Activated effector memory CD4-positive, alpha-beta T cell treated with Interleukin-2 at 50 U/mL for 16 hours (primary cell): ENCODE results near the gene CGB5.
"Not testable (repeated sequence)": the region's sequence is repeated elsewhere in the genome, so short reads cannot be mapped to it uniquely, and the experiment has no call there.

Source experiments
- DNase-seq: peaks from one replicate; pipeline ENCODE4 v3.0.0-alpha.2; 2020

The CGB5 gene

DNA sequence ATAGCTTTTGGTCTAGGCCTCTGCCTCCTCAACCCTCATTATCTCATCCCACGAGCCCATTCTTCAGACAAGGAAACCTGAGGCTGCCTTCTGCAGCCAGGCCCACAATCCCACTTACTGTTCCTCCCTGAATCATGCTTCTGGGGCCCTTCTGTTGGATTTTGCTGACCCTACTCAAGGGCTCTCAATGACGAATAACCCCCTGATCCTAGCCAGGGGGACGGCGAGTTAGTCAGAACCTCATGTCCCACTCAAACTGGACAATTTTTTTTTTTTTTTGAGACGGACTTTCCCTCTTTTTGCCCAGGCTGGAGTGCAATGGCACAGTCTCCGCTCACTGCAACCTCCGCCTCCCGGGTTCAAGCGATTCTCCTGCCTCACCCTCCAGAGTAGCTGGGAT is 21.5 kb upstream of the CGB5 start:
- DNase-seq, result no peak

- DNase-seq, result not testable (repeated sequence)
Observed at GRCh38 chr19:49024233-49024632, 19.4 kb upstream of the CGB5 start, which contains the start of gene CGB3. Gene CGB3 (minus strand): TSS chr19:49024333. CDS start chr19:49023971, 362 bp downstream.

DNA sequence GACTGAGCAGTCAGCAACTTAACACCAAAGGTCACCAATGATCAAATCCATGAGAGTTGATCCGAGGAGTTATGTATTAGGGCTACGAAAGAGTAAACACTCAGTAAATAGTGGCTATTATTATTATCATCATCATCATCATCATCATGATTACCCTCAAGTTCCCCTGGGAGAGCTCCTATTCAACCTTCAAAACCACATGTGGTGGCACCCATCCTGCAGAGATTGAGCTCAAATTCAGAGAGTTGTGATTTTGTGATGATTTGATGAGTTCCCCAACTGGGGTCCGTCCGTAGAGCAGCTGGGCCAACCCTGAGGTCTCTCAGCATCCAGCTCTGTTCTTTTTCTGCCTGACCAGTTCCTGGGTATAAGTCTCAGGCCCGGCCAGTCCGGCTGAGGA is 18.6 kb upstream of the CGB5 start:
- not testable (repeated sequence) for DNase-seq

DNA sequence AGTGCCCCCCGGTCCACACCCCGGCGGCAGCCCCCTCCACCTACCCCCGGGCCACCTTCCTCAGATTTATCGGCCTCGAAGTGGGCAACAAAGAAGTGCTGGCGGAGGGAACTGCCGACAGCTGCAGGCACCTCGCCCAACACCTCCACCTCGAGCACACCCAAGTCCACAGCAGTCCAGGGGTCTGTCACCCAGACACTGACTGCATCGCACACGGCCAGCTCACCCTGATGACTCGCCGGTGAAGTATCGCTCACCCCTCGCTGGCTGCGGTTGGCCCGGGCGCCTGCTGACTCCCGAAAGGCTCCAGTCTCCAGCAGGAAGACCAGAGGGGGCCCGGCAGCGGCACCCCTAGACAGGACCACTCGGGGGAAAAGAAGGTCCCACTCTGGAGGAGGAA is 18.0 kb upstream of the CGB5 start:
- not testable (repeated sequence) for DNase-seq

- not testable (repeated sequence) for DNase-seq
Observed at GRCh38 chr19:49028686-49029085, 15.0 kb upstream of the CGB5 start.

GRCh38 chr19:49029749-49030148 is 13.9 kb upstream of the CGB5 start:
- not testable (repeated sequence) for DNase-seq

DNA sequence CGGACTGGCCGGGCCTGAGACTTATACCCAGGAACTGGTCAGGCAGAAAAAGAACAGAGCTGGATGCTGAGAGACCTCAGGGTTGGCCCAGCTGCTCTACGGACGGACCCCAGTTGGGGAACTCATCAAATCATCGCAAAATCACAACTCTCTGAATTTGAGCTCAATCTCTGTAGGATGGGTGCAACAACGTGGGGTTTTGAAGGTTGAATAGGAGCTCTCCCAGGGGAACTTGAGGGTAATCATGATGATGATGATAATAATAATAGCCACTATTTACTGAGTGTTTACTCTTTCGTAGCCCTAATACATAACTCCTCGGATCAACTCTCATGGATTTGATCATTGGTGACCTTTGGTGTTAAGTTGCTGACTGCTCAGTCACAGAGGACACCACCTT is 13.3 kb upstream of the CGB5 start:
- not testable (repeated sequence) for DNase-seq

DNA sequence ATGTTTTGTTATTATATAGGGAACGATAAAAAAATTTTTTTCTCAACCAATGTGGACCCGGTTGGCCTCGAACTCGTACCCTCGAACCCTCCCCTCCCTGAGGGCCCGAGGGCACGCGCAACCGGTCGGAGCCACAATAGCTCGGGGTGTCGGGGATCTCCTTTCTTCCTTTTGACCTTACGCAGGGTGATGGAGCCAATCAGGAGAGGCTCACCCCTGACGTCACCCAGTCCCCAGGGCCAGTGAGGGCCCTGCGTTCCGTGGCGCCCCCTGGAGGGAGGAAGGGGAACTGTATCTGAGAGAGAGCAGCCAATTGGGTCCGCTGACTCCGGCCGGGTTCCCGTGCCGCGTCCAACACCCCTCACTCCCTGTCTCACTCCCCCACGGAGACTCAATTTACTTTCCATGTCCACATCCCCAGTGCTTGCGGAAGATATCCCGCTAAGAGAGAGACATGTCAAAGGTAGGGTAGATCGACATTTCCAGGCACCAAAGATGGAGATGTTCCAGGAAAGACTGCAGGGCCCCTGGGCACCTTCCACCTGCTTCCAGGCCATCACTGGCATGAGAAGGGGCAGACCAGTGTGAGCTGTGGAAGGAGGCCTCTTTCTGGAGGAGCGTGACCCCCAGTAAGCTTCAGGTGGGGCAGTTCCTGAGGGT is 11.9 kb upstream of the CGB5 start, which contains the start of gene CGB2:
Gene CGB2, plus strand, starts transcription at position 249 of the 660 bp plus-strand sequence. Its CDS starts 206 bp downstream, at position 455.
- not testable (repeated sequence) for DNase-seq

DNA sequence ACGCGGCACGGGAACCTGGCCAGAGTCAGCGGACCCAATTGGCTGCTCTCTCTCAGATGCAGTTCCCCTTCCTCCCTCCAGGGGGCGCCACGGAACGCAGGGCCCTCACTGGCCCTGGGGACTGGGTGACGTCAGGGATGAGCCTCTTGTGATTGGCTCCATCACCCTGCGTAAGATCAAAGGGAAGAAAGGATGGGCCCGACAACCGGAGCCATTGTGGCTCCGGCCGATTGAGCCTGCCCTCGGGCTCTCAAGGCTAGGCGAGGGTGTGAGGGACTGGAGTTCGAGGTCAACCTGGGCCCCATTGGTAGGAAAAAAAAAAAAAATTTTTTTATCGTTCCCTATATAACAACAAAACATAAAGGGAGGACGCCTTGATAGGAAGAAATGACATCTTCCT is 6.8 kb upstream of the CGB5 start, which contains the start of gene CGB1:
Gene CGB1, minus strand, starts transcription at position 81 of the 400 bp plus-strand sequence. CDS start 184 bp downstream, outside the sequence.
- not testable (repeated sequence) for DNase-seq

GRCh38 chr19:49038111-49038510 is 5.5 kb upstream of the CGB5 start:
- DNase-seq, result not testable (repeated sequence)

DNA sequence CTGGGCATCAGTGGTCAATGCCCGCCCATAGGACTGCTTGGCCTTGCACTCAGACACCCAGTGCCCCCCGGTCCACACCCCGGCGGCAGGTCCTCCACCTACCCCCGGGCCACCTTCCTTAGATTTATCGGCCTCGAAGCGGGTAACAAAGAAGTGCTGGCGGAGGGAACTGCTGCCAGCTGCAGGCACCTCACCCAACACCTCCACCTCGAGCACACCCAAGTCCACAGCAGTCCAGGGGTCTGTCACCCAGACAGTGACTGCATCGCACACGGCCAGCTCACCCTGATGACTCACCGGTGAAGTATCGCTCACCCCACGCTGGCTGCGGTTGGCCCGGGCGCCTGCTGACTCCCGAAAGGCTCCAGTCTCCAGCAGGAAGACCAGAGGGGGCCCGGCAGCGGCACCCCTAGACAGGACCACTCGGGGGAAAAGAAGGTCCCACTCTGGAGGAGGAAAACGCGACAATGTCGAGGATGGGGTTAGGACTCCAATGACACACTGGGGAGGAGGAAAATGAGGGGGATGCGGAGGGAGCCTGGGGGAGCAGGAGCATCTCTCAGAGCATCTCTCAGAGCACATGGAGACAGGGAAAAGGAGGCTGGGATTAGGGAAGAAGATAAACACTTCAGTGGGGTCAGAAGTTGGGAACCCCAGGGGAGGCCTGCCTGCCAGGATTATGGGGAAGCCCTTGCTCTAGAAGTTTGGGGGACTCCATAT is 4.9 kb upstream of the CGB5 start:
- not testable (repeated sequence) for DNase-seq

DNA sequence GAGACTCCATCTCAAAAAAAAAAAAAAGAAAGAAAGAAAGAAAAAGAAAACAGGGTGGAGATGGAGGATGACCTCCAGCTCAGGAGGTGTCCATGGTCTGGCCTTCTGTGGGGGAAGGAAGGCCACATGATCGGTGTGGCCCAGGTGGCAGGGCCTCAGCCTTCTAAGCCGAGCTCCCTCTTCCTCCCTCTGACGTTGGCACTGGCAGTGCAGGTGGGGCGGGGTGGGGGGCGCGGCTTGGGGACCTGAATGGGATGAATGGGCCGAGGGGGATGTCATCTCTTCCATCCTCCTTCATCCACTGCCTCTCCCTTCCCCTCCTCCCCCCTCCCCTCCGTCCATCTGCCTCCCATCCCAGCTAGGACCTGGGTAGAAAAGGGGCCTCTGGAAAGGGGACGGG is 3.9 kb upstream of the CGB5 start:
- DNase-seq, result not testable (repeated sequence)

DNA sequence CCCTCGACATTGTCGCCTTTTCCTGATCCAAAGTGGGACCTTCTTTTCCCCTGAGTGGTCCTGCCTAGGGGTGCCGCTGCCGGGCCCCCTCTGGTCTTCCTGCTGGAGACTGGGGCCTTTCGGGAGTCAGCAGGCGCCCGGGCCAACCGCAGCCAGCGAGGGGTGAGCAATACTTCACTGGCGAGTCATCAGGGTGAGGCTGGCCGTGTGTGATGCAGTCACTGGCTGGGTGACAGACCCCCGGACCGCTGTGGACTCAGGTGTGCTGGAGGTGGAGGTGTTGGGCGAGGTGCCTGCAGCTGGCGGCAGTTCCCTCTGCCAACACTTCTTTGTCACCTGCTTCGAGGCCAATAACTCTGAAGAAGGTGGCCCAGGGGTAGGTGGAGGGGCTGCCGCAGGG is 1.5 kb upstream of the CGB5 start:
- no peak for DNase-seq

DNA sequence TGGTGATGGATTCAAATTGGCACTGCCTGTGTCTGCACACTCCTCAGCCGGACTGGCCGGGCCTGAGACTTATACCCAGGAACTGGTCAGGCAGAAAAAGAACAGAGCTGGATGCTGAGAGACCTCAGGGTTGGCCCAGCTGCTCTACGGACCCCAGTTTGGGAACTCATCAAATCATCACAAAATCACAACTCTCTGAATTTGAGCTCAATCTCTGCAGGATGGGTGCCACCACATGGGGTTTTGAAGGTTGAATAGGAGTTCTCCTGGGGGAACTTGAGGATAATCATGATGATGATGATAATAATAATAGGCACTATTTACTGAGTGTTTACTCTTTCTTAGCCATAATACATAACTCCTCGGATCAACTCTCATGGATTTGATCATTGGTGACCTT is 982 bp upstream of the CGB5 start:
- DNase-seq, result not testable (repeated sequence)

DNA sequence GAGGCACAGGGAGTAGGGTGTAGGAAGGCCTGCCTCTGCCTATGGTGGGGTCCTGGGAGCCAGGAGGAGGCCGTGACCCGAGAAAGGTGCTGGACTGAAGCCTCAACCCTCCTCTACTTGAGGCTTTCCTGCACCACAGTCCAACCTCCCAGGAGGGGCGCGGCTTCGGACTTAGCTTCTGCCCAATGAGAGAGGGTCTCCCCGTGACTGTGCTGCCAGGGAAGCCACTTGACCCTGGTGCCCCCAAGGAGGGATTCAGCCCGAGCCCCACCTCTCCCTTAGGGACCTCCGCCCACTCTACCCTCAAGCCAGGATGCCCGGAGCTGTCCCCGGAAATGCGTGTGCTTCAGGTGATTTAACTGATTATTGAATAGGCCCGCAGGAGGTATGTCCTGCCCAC is 5.4 kb downstream of the CGB5 start, which contains the start of gene CGB8:
Gene CGB8, minus strand, starts transcription at position 101 of the 400 bp plus-strand sequence. CDS start 372 bp downstream, outside the sequence.
- DNase-seq, result not testable (repeated sequence)

GRCh38 chr19:49049834-49050233 is 6.2 kb downstream of the CGB5 start:
- DNase-seq, result not testable (repeated sequence)

DNA sequence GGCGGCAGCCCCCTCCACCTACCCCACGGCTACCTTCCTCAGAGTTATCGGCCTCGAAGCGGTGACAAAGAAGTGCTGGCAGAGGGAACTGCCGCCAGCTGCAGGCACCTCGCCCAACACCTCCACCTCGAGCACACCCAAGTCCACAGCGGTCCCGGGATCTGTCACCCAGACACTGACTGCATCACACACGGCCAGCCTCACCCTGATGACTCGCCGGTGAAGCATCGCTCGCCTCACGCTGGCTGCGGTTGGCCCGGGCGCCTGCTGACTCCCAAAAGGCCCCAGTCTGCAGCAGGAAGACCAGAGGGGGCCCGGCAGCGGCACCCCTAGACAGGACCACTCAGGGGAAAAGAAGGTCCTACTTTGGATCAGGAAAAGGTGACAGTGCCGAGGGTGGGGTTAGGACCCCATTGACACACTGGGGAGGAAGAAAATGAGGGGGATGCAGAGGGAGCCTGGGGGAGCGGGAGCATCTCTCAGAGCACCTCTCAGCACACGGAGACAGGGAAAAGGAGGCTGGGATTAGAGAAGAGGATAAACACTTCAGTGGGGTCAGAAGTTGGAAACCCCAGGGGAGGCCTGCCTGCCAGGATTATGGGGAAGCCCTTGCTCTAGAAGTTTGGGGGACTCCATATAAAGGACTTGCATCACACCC is 6.9 kb downstream of the CGB5 start:
- not testable (repeated sequence) for DNase-seq

- DNase-seq, result peak; percentile 44
Observed at GRCh38 chr19:49056101-49056901, 12.7 kb downstream of the CGB5 start.

DNA sequence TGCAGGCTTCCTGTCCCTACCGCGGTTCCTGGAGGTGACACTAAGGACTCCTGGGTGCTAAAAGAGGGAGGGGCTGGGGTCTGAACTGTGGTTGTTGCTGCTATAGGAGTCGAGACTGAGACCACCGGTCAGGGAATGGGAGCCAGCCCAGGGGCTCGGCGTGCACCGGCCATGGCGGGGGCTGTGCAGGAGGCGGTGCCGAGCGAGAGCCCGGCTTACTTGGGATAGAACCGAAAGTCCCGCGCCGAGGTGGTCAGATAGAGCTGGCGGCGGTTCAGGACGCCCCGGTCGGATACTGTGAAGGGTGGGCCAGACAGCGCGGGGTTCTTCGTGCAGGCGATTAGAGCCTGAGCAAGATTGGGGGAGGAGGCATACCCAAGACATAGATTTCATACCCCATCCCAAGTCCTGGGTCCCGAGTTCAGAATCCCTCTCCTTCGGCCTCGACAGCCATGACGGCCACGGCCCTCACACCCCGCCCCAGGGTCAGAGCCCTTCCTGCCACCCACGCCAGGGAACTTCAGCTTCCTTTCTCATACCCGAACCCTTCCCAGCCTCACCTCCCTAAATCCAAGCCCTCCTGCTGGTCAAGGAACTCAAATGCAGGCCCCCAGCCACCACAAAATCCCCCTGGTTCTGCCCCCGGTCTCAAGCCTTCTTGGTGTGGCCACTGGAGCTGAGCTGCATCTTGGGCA is 13.4 kb downstream of the CGB5 start:
- not testable (repeated sequence) for DNase-seq

GRCh38 chr19:49057636-49058234 is 14.1 kb downstream of the CGB5 start, which contains the start of gene CGB7:
Gene CGB7 (minus strand): TSS chr19:49057749. CDS start chr19:49055375, 2,374 bp downstream.
- DNase-seq, result peak; percentile 15

DNA sequence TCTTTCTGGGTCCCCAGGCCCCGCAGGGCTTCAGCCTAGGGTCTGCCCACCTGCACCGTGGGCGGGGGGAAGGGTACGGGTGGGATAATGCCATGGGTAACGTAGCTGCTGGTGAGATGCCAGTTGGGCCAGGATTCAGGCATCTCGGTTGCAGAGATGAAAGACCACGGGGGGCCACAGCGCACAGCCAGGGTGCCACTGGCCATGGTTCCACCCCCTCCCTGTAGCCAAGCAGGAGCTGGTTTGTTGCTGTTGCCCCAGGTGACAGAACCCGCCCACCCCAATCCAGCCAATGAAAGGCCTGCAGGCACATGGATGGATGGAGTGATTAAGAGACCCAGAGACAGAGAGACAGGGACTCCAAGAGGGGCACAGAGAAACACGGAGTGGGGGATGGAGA is 14.9 kb downstream of the CGB5 start:
- DNase-seq, result no peak
